Skeletal muscle tissue (tissue), 4 donors: Measurements from ENCODE around the gene JAKMIP1. TPM values are rescaled to one million over a fixed set of nuclear protein-coding genes. Genes with fewer than 3 reads are reported as not detected.

ENCODE experiments used
- H3K27ac ChIP-seq: one replicate; pipeline ENCODE4 v1.7.0; 2013; ENCODE audit warnings: mild to moderate bottlenecking, low read depth, low read length, inconsistent platforms
- H3K27me3 ChIP-seq, 3 donors: one replicate each; pipeline ENCODE4 v1.7.0; 2013; ENCODE audit warnings: low read length in 3 of 3; ENCODE audit not compliant: control insufficient read depth in 3 of 3, insufficient read depth in 3 of 3
- H3K36me3 ChIP-seq, 3 donors: one replicate each; pipeline ENCODE4 v1.7.0; 2013; ENCODE audit warnings: low read length in 3 of 3; ENCODE audit not compliant: control insufficient read depth in 3 of 3, insufficient read depth in 3 of 3
- H3K4me1 ChIP-seq, 3 donors: one replicate each; pipeline ENCODE4 v1.7.0; 2013; ENCODE audit warnings: low read length in 3 of 3, mild to moderate bottlenecking in 3 of 3; ENCODE audit not compliant: control insufficient read depth in 3 of 3, insufficient read depth in 3 of 3
- H3K4me3 ChIP-seq, 3 donors: one replicate each; pipeline ENCODE4 v1.7.0; 2013; ENCODE audit warnings: low read length in 3 of 3
- H3K9ac ChIP-seq, 3 donors: one replicate each; pipeline ENCODE4 v1.7.0; 2013; ENCODE audit warnings: low read length in 3 of 3, mild to moderate bottlenecking in 3 of 3, moderate library complexity in 2 of 3, low read depth in 1 of 3
- H3K9me3 ChIP-seq, 3 donors: one replicate each; pipeline ENCODE4 v1.7.0; 2013; ENCODE audit warnings: low read length in 3 of 3; ENCODE audit not compliant: control insufficient read depth in 3 of 3
- total RNA-seq: library from RNA; depleted of rRNA; stranded (reverse); fragments of >200 nt; gene quantifications from one replicate; pipeline ENCODE4 v1.2.3, GENCODE V29; 2014
- donor health status: Osteomylitis.

JAKMIP1 gene
- total RNA-seq, 1 donor from 2014 or later = not detected

GRCh38 chr4:6183740-6184139 is 16.6 kb downstream of the JAKMIP1 start:
- Histone ChIP-seq H3K9me3 (peaks cover 11 to 14% (median 12%) of the 10 kb centered on the region in 3 donors), H3K27ac (no peak overlapping the region), H3K4me1 (no peaks in the 10 kb centered on the region), H3K9ac (no peak overlapping the region), H3K36me3 (no peaks in the 10 kb centered on the region), H3K4me3 (no peak overlapping the region), H3K27me3 (peaks cover 0 to 20% (median 3%) of the 10 kb centered on the region in 3 donors)

- no peak overlapping the region for H3K9ac ChIP-seq
- peaks cover 8 to 14% (median 12%) of the 10 kb centered on the region in 3 donors for H3K9me3 ChIP-seq
- no peak overlapping the region for H3K4me3 ChIP-seq
- H3K4me1 ChIP-seq = no peaks in the 10 kb centered on the region
- no peak overlapping the region for H3K27ac ChIP-seq
- H3K27me3 ChIP-seq = peaks cover 0 to 17% (median 3%) of the 10 kb centered on the region in 3 donors
- no peaks in the 10 kb centered on the region for H3K36me3 ChIP-seq
These were observed 17.7 kb downstream of the JAKMIP1 start for GRCh38 chr4:6182376-6183280.

- no peak overlapping the region for H3K9ac ChIP-seq
- H3K27ac ChIP-seq = no peak overlapping the region
- H3K4me3 ChIP-seq = no peak overlapping the region
- H3K36me3 ChIP-seq = no peaks in the 10 kb centered on the region
- no peaks in the 10 kb centered on the region for H3K4me1 ChIP-seq
- H3K9me3 ChIP-seq = peaks cover 3 to 12% (median 7%) of the 10 kb centered on the region in 3 donors
- peaks cover 0 to 16% (median 3%) of the 10 kb centered on the region in 3 donors for H3K27me3 ChIP-seq
These were observed 19.3 kb downstream of the JAKMIP1 start for GRCh38 chr4:6180841-6181631.

- no peak overlapping the region for H3K27ac ChIP-seq
- H3K9me3 ChIP-seq = peaks cover 2 to 10% (median 5%) of the 10 kb centered on the region in 3 donors
- H3K27me3 ChIP-seq = peaks cover 0 to 13% (median 3%) of the 10 kb centered on the region in 3 donors
- no peaks in the 10 kb centered on the region for H3K4me1 ChIP-seq
- H3K9ac ChIP-seq = no peak overlapping the region
- no peaks in the 10 kb centered on the region for H3K36me3 ChIP-seq
- no peak overlapping the region for H3K4me3 ChIP-seq
These were observed 21.0 kb downstream of the JAKMIP1 start for GRCh38 chr4:6179362-6179761.

- Histone ChIP-seq H3K4me3 (no peak overlapping the region), H3K27ac (no peak overlapping the region), H3K36me3 (no peaks in the 10 kb centered on the region), H3K4me1 (no peaks in the 10 kb centered on the region), H3K9ac (no peak overlapping the region), H3K9me3 (peaks cover 2 to 10% (median 5%) of the 10 kb centered on the region in 3 donors), H3K27me3 (peaks cover 0 to 15% (median 3%) of the 10 kb centered on the region in 3 donors)
These were observed 21.6 kb downstream of the JAKMIP1 start for GRCh38 chr4:6178757-6179156.

- Histone ChIP-seq H3K27me3 (peaks cover 0 to 15% (median 3%) of the 10 kb centered on the region in 3 donors), H3K36me3 (no peaks in the 10 kb centered on the region), H3K27ac (no peak overlapping the region), H3K9me3 (peaks cover 2 to 10% (median 5%) of the 10 kb centered on the region in 3 donors), H3K9ac (no peak overlapping the region), H3K4me3 (no peak overlapping the region), H3K4me1 (no peaks in the 10 kb centered on the region)
These were observed 22.7 kb downstream of the JAKMIP1 start for GRCh38 chr4:6177587-6178197.

GRCh38 chr4:6175426-6175825 is 24.9 kb downstream of the JAKMIP1 start:
- Histone ChIP-seq H3K9ac (no peak overlapping the region), H3K4me3 (no peak overlapping the region), H3K27ac (no peak overlapping the region), H3K4me1 (no peaks in the 10 kb centered on the region), H3K9me3 (peaks cover under 1 to 5% (median 4%) of the 10 kb centered on the region in 3 donors), H3K36me3 (no peaks in the 10 kb centered on the region), H3K27me3 (peaks cover 3 to 9% (median 3%) of the 10 kb centered on the region in 3 donors)

DNA sequence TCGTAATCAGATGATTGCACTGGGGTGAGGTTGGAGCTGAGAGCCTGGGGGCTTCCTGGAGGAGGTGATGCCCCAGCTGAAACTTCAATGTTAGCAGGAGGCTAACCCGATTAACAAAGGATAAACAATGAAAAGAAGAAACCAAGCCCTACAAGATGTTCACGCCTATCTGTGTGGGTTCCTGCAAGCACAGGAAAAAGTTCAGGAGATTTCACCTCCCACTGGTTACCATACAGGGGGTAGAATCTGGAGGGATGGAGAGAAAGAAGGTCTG is 27.5 kb downstream of the JAKMIP1 start:
- H3K27me3 ChIP-seq = peaks cover 0 to 7% (median 3%) of the 10 kb centered on the region in 3 donors

DNA sequence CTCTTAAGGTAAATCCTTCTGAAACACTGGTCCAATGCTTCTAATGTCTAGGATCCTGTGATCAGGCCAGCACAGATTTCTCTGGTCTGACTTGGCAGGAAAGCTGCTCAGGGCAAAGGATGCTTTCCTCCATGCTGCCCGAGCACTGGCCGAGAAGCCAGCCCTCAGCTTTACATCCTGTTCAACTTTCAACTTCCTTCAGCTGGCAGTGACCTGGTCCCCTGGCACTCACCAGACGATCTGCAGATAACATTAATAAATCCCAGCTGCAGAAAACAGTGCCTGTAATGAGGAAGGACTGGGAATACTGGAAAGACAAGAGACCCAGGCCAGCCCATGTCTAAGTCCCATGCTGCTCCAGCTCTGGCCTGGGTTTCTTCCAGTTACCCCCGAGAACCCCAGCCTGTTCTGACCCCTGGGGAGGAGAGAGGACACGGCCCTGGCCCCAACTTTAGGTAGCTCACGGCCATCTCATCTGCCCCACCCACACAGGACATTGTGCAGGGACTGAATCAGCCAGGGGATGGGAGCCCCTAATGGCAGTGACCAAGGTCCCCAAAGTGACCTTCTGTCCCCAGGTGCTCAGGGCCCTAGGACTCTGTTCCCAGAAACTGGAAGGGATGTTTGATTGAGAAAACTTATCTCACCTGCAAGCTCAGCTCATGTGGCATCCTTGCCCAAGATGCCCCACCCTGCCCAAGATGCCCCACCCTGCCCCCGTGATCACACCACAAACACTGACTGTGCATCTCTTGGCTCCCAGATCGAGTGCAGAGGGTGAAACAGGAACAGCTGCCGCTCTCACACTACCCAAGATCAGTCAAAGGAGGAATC is 28.0 kb downstream of the JAKMIP1 start:
- H3K27me3 ChIP-seq = peaks cover 0 to 3% (median 3%) of the 10 kb centered on the region in 3 donors
- no peak overlapping the region for H3K4me3 ChIP-seq
- no peak overlapping the region for H3K27ac ChIP-seq
- no peaks in the 10 kb centered on the region for H3K4me1 ChIP-seq
- no peak overlapping the region for H3K9ac ChIP-seq
- H3K36me3 ChIP-seq = no peaks in the 10 kb centered on the region
- H3K9me3 ChIP-seq = peaks cover 0 to 5% (median 0%) of the 10 kb centered on the region in 3 donors

More for the DNA sequence above, 27.5 kb downstream of the JAKMIP1 start:
- H3K9ac ChIP-seq = no peak overlapping the region
- no peak overlapping the region for H3K27ac ChIP-seq
- peaks cover 0 to 2% (median 0%) of the 10 kb centered on the region in 3 donors for H3K9me3 ChIP-seq
- no peaks in the 10 kb centered on the region for H3K36me3 ChIP-seq
- H3K4me1 ChIP-seq = no peaks in the 10 kb centered on the region
- no peak overlapping the region for H3K4me3 ChIP-seq
